GM12875 (cell line): Measurements from ENCODE around the gene MSRB3.

ENCODE experiments used
- H3K4me3 ChIP-seq: one replicate; pipeline ENCODE4 v1.5.1; 2011; ENCODE audit warnings: low read depth, low read length, control low read depth
- TF ChIP-seq, protein P1 (sequence below): IDR thresholded peaks from 2 replicates; pipeline ENCODE4 v1.5.1; 2011; ENCODE audit warnings: low read depth, mild to moderate bottlenecking, control low read depth, inconsistent platforms, low read length, moderate library complexity, borderline replicate concordance; ENCODE audit not compliant: insufficient read depth

MSRB3 gene

DNA sequence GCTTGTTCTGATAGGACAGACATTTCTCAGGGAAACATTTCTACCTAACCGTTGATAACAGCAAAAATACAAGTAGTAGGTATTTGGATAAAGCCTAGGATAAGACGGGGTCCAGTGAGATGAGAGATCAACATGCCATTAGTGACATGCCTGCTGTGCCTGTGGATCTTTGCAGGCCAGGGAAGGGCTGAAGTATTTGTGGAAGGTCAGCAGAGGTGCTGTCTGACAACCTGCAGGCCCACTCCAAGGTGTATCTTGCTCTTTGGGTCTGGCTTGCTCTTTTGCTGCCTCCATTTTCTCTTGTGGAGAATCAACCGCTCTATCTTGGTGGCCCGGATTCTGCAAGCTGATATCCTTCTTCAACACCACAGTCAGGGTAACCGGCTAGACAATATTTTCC, 46.7 kb downstream of the MSRB3 start:
- TF ChIP-seq, protein P1, sequence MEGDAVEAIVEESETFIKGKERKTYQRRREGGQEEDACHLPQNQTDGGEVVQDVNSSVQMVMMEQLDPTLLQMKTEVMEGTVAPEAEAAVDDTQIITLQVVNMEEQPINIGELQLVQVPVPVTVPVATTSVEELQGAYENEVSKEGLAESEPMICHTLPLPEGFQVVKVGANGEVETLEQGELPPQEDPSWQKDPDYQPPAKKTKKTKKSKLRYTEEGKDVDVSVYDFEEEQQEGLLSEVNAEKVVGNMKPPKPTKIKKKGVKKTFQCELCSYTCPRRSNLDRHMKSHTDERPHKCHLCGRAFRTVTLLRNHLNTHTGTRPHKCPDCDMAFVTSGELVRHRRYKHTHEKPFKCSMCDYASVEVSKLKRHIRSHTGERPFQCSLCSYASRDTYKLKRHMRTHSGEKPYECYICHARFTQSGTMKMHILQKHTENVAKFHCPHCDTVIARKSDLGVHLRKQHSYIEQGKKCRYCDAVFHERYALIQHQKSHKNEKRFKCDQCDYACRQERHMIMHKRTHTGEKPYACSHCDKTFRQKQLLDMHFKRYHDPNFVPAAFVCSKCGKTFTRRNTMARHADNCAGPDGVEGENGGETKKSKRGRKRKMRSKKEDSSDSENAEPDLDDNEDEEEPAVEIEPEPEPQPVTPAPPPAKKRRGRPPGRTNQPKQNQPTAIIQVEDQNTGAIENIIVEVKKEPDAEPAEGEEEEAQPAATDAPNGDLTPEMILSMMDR: no peak
- no peak overlapping the region for H3K4me3 ChIP-seq

DNA sequence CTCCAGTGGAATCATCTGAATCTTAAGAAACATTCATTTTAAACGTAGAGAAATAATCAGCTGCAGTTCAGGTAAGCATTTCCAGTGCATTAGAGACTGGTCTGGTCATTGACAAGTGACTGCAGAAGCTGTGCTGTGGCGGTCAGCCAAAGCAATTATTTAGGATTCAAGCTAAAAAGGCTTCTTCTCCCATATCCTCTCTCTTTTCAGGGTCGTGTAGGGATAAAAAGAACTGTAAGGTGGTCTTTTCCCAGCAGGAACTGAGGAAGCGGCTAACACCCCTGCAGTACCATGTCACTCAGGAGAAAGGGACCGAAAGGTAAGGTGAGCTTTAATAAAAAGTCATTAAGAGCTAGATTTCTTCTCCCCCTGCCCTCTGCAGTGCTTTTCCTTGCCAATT, 48.1 kb downstream of the MSRB3 start:
- H3K4me3 ChIP-seq: no peak overlapping the region
- TF ChIP-seq, protein P1: no peak

DNA sequence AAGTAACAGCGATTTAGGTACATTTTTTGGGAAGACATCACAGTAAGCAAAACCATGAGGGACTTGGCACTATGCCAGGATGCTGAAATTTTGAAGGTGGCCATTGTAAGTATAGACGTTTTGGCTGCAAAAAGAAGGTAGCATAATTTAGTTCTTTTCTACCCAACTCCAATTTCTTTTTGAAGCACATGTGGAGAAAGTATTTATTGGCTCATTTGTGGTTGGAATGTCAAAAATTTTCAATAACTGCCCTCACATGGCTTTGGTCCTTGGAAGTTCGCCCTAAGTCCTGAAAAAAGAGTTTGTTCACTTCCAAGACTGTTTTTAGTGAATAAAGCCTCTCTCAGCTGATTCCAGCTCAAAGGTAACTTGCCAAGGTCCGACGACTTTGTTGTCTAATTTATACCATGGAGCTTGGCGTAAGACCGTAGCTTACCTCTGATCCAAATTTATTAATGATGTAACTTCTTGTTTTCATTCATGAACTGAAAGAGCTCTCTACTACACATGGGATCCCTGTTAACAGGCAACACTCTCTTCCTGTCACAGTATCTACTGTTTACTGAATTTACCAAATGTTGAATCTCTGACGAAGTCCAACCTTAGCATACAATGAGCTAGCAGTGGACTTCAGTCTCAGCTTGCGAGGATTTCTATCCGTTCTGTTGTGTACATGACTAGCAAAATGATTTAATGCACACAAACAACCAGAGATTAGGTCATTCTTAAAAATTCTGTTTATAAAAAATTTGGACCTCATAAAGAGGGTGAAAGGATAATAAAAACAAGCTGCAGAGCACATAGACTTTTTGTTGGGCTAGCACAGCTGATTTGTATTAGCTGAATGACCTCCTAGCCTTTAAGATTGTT, 49.0 kb downstream of the MSRB3 start:
- H3K4me3 ChIP-seq: no peak overlapping the region
- TF ChIP-seq, protein P1: no peak

DNA sequence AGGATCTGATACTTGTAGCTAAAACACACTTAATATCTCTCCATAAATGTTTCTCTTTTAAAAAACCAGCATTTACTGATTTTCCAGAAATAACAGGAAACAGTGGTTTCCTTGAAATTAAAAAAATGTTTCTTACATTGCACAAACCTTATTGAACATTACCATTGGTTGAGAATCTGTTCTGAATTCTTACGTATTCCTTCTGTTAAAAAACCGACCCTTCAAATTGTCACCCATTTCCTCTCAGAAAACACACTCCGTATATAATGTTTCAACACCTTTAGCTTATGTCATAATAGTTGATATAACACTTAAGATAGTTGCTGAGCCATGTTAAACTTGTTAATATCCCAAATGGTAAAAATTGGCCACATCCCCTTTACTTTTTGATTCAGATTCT, 51.2 kb downstream of the MSRB3 start:
- H3K4me3 ChIP-seq: no peak overlapping the region
- TF ChIP-seq, protein P1: no peak

DNA sequence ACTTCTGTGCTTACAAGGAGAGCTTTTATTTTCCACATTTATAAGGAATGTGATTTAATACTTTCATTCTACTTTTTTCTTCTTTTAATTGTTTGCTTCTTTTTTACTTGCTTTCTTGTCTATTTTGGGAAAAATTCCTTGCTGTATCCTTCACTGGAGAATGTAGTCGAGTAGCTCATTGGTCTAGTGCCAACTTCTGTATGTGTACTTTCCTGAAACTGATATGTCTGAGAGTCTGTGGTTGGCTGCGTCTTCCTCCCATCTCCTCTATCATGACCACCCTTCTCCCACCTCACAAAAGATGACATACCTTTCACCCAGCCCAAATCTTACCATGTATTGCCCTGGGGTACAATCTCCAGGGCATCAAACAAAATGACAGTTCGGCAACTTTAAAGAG, 51.8 kb downstream of the MSRB3 start:
- TF ChIP-seq, protein P1: no peak
- H3K4me3 ChIP-seq: no peak overlapping the region

DNA sequence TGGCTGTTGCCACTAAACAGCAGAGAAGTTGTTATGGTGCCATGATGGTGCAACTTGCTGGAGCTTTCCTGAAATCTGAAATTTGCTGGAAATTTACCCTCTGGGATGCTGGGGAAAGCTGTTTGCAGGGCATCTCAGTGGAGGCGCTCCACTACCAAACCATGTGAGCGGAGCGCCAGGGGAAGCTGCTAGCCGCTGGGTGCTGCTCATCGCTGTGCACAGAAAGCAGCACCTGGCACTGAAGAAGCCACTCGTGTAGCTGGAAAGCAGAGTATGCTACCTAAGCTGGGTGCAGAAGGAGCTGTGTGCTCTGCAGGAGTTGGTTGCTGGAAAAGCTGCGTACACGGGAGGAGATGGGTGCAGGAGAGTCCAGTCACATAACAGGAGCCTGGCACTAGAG, 53.0 kb downstream of the MSRB3 start:
- no peak overlapping the region for H3K4me3 ChIP-seq
- TF ChIP-seq, protein P1: no peak

DNA sequence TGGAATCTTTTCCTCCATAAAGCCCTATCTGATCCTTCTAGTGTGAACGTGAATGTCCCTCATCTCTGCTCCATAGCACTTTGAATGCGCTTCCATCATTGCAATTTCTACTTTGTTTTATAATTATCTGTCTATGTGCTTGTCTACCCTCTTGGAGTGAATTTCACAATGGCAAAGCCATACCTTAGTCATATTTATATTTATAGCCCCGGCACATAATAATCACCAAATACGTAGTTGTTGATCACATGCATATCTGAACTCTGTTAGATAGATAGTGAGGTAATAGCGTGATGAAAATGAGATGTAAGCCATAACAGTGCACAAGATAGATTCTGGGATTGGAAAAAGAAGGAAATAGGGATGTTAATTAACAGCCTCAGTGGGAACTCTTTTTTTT, 55.2 kb downstream of the MSRB3 start:
- TF ChIP-seq, protein P1: no peak
- no peak overlapping the region for H3K4me3 ChIP-seq
